ENCODE data around the gene FAM107B. TPM values are rescaled to one million over a fixed set of nuclear protein-coding genes. Genes with fewer than 3 reads are reported as not detected.

FAM107B gene
- total RNA-seq, 1 experiment from 2014 or later: 24.5 TPM

DNA sequence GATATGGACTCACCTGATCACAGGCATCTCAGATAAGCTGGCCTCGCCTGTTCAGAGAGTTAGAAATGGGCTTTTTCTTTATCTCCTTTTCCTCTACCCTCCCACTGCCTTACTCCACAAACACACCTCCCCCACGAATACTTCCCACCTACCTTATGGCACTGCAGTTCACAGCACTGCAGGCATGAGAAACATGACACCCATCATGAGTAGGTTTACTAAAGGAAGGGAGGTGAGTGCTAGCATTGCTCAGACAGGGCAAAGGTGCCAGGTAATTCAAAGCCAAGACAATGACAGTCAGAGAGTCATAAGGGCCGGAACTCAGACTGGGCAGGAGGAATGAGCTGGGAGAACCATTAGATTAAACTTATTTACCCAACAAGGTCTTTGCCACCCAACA is 220.6 kb downstream of the FAM107B start:
- Mint-ChIP-seq H3K27ac (peak overlapping the region in 2 of 3 experiments; percentile 25 to 32; a peak in 2 of 7 replicates), H3K36me3 (ENCODE audit: insufficient read depth in 1 of 3, low read depth in 3 of 3) (no peaks in the 10 kb centered on the region; a peak in 1 of 7 replicates), H3K4me1 (peaks cover 34 to 46% of the 10 kb centered on the region in 2 experiments), H3K27me3 (ENCODE audit: low read depth) (no peaks in the 10 kb centered on the region; the same call in 1 of the 2 replicates), H3K9me3 (no peaks in the 10 kb centered on the region), H3K4me3 (no peak overlapping the region)
- H2AK5ac ChIP-seq (ENCODE audit: insufficient read length, low read length): no peak overlapping the region
- no peak overlapping the region for H3K56ac ChIP-seq (ENCODE audit: insufficient read length, low read depth, low read length)
- no peak overlapping the region for H2BK20ac ChIP-seq (ENCODE audit: low read depth, low read length, poor library complexity, severe bottlenecking)
- no peaks in the 10 kb centered on the region for H4K20me1 ChIP-seq (ENCODE audit: control insufficient read depth, insufficient read depth, insufficient read length)
- H3K4me2 ChIP-seq (ENCODE audit: insufficient read depth, insufficient read length, low read length): no peak overlapping the region
- H3K79me2 ChIP-seq (ENCODE audit: insufficient read depth, low read length): peaks cover 3% of the 10 kb centered on the region; the same call in 1 of the 2 replicates
- no peak overlapping the region for H2BK120ac ChIP-seq (ENCODE audit: low read depth, low read length, poor library complexity, severe bottlenecking)
- no peak overlapping the region for H3K9ac ChIP-seq (ENCODE audit: extremely low read depth, insufficient read length, low read length)
- peaks cover 4% of the 10 kb centered on the region for H3K79me1 ChIP-seq (ENCODE audit: insufficient read depth, low read depth, low read length, poor library complexity, severe bottlenecking)
- no peak overlapping the region for H4K8ac ChIP-seq (replicated peaks; ENCODE audit: insufficient read length, low read depth, low read length)
- no peak overlapping the region for H4K5ac ChIP-seq (ENCODE audit: insufficient read length, low read depth, low read length)
- H4K91ac ChIP-seq (ENCODE audit: insufficient read length, low read depth, low read length): no peak overlapping the region
- no peak for DNase-seq
- no peak overlapping the region for H2BK5ac ChIP-seq (ENCODE audit: insufficient read length, low read length)
- H3K27ac ChIP-seq (ENCODE audit: insufficient read length, low read depth, low read length): no peak overlapping the region
- no peak overlapping the region for H2BK12ac ChIP-seq (ENCODE audit: insufficient read length, low read depth, low read length)
- no CpG with 5 or more reads among the region's 3 CpGs for WGBS (ENCODE audit: extremely low coverage, insufficient read length, low lambda C conversion rate)
- H3K4me1 ChIP-seq (ENCODE audit: insufficient read depth, low read length): peaks cover 18% of the 10 kb centered on the region; the same call in 1 of the 2 replicates
- H3K23ac ChIP-seq (ENCODE audit: insufficient read length, low read depth, low read length): no peak overlapping the region
- H3K23me2 ChIP-seq (ENCODE audit: insufficient read length, low read depth, low read length, poor library complexity, severe bottlenecking): no peaks in the 10 kb centered on the region
- H3K27me3 ChIP-seq (ENCODE audit: insufficient read depth, low read length): no peaks in the 10 kb centered on the region
- no peak overlapping the region for H3K18ac ChIP-seq (ENCODE audit: insufficient read length, low read depth, low read length)
- no peak overlapping the region for H2BK15ac ChIP-seq (ENCODE audit: low read depth, low read length)
- H3K4ac ChIP-seq (ENCODE audit: low read depth, low read length): no peak overlapping the region
- TF ChIP-seq, protein P1, sequence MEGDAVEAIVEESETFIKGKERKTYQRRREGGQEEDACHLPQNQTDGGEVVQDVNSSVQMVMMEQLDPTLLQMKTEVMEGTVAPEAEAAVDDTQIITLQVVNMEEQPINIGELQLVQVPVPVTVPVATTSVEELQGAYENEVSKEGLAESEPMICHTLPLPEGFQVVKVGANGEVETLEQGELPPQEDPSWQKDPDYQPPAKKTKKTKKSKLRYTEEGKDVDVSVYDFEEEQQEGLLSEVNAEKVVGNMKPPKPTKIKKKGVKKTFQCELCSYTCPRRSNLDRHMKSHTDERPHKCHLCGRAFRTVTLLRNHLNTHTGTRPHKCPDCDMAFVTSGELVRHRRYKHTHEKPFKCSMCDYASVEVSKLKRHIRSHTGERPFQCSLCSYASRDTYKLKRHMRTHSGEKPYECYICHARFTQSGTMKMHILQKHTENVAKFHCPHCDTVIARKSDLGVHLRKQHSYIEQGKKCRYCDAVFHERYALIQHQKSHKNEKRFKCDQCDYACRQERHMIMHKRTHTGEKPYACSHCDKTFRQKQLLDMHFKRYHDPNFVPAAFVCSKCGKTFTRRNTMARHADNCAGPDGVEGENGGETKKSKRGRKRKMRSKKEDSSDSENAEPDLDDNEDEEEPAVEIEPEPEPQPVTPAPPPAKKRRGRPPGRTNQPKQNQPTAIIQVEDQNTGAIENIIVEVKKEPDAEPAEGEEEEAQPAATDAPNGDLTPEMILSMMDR (conservative IDR thresholded peaks at IDR 0.05): no peak
- H3T11ph ChIP-seq (ENCODE audit: low read length): no peak overlapping the region
- H2AFZ ChIP-seq (ENCODE audit: low read length): no peak overlapping the region
- no peak overlapping the region for H3K14ac ChIP-seq (ENCODE audit: insufficient read depth, low read length)
- no peaks in the 10 kb centered on the region for H3K9me3 ChIP-seq (ENCODE audit: control insufficient read depth, low read depth, low read length)

Measured in H9 (cell line).